HS-5 (cell line): Measurements from ENCODE around the gene C11orf86.
A peak's percentile ranks its signal among the peaks of the same experiment; 100 is the strongest.
"Not testable (repeated sequence)": the region's sequence is repeated elsewhere in the genome, so short reads cannot be mapped to it uniquely, and the experiment has no call there.

Experiments
- DNase-seq: peaks from one replicate; pipeline ENCODE4 v3.0.0-alpha.2; 2012; ENCODE audit warnings: low read depth

The C11orf86 gene, protein sequence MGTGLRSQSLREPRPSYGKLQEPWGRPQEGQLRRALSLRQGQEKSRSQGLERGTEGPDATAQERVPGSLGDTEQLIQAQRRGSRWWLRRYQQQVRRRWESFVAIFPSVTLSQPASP

DNA sequence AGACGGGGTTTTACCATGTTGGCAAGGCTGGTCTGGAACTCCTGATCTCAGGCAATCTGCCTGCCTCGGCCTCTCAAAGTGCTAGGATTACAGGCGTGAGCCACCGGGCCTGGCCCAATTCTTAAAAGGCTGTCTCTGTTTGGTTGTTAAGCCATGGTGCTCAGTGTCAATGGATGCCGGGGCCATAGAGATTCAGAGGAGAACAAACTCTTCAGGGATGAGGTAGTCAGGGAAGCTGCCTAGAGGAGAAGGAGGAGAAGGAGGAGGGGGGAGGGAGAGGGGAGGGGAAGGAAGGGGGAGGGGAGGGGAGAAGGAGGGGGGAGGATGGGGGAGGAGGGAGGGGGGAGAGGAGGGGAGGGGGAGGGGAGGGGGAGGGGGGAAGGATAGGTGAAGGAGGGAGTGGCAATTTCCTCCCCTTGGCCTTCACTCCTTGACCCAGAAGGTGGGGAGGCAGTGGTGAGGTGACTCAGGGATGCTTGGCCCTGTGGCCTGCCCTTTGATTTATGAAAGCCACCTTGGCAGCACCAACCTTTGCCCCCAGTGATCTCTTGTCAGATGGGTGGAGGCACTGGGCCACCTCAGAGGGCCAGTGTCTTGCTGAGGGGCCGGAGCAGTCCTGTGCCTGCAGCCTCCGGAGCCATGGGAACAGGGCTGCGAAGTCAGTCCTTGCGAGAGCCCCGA lies at the start of gene C11orf86:
Gene C11orf86 (plus strand): TSS at position 581 of the 681 bp plus-strand sequence. CDS start 59 bp downstream, at position 640.
- DNase-seq: no peak

DNA sequence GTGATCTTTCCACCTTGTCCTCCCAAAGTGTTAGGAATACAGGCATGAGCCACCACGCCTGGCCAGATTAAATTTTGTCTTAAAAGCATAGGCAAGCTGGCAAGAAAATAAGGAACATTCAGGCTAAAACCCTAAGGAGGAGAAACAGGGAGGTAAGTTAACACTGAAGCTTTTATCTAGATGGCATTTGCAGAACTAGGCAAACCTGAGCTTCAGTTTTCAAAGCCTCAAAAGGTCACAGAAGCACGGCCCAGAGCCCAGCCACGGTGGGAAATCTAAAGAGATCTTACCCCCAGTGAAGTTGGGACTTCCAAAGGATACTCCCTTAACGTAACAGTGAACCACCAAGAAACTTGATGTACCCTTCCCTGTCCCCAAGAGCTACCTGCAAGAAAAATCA lies 45.4 kb upstream of the C11orf86 start:
- DNase-seq: no peak

DNA sequence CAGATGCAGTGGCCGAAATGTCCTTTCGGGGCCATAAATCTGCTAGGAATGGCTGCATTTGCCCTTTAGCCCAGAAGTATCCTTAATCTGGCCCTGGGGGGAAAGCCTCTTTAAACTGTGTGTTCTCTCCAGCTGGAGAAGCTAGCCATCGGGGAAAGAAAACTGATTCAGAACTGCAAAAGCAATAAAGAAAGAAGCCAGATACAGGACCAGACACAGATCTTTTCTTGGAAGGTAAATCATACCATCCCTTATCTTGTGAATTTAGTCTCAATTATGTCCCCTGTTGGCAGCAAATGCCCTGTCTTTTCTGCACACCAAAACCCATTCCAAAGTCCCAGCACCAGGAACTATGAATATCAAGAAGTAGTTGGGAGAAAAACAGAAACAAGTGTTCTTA lies 42.6 kb upstream of the C11orf86 start:
- no peak for DNase-seq

DNA sequence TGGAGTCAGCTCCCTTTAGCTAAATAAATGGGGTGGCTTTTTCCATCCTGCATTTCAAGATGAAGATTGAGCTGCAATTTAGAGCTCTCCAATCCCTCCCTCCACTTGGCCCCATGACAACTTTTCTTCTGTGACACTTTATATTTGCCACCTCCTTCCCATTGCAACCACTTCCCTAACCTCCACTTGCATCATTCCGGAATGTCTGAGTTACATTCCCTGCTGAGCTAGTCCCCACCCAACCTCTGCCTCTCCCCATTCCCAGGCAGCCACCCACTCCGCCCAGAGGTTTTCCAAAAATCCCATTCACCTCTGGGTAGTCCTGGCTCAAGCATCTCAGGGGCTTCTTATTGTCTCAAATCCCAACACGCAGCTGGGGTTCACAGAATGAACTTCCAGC lies 41.6 kb upstream of the C11orf86 start:
- no peak for DNase-seq

DNA sequence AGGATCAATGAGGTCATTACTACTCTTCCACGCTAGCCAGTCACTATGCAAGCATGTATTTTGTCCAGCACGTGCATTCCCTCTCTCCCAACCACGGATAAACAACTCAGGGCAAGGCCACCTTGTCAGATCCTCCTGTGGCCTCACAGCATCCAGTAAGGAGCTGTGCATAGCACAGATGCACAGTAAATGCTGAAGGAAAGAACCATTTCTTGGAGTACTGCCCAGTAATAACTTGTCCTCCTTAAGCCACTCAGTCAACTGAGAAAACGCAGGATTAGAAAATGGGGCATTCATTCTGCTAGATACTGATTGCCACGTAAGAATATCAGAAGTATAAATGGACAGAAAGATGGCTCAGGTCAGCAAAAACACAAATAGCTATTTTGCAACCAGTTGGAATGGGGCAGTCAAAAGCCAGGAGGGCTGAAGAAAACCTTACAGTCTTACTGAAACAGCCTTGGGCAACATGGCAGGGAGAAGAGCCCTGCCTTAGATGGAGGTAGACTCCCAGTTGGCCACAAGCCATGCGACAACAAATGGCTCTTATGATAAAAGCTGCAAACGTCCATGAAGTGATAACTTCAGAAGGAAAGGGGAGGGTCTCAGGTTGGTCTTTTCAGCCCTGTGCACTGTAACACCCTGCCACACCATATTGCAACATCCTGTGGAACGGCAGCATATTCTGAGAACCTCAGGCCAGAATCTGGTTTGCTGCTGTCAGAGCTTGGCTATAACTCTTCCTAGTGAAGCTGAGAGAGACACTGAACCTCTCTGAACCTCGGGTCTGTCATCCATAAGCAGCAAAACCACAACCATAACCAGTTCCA lies 39.9 kb upstream of the C11orf86 start:
- DNase-seq: no peak

DNA sequence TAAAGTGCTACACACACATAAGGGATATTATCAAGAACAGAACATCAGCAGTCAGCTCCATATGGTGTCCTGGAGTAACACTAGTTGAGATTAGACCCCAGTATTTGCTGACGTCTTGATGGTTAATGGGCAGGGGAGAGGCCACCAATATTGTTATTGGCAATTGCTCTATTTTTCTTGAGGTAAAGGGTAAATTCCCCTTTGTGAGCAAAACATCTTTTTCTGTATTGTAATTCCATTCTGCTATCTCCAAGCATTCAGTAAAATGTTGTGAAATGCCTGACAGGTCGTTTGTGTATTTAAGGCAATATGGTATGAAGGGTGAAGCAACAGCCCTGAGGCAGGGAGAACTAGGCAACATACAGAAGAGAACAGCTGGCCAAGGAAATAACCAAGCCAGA lies 38.8 kb upstream of the C11orf86 start:
- no peak for DNase-seq

DNA sequence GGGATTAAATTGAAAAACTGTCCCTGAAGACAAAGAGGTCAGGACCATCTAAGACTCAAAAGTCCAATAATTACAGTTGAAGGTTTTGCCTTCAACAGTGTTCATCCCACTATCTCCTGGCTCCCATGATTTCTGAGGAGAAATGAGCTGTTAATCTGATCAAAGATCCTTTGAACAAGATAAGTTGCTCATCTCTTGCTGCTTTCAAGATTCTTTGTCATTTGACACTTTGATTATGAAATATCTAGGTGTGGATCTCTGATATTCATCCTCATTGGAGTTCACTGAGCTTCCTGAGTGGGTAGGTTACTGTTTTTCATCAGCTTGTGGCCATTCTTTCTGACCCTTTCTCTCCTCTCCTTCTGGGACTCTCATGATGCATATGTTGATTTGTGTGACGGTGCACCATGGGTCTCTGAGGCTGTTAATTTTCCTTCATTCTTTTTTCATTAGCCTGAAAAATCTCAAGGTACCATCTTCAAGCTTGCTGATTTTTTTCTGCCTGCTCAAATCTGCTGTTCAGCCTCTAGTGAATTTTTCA lies 37.8 kb upstream of the C11orf86 start:
- DNase-seq: no peak

DNA sequence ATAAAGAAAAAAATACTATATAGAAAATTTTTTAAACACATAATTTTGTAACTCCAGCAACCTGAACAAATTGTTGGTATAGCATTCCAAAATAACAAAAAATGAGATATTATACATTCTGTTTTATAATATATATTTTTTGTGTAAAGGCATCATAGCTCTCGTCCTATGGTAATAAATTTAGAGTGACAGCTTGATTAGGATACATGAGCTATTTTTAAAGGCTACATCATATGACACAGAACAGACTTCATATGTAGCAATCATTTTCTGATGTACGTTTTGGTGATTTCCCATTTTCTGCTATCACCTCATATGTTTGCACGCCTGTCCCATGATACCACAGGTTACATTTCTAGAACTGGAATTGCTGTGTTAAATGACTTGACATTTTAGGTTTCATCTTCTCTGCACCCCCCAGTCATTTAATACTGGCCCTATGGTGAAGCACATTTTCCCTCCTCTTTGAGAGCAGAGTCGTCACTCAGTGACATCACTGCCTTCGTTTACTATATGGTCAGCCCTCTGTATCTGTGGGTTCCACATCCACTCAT lies 36.4 kb upstream of the C11orf86 start:
- DNase-seq: no peak

DNA sequence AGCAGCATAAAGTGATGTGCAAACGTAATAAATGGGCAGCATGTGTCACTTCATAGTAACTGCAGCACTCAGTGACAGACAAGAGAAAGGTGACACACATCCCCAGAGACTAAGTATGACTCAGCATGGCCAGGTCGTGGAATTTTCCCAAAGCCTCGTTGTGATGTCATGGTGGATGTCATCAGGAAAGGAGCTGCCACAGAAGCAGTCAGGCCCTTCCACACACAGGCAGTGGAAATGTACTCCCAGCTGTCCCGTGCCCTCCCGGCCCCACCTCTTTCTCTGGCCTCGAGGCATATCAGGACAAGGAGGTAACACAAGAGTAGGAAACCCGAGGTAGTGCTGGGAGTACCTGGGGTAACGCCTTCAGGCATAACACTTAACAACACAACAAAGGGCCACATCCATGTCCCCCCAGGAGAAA lies 25.0 kb upstream of the C11orf86 start:
- peak; percentile 68 for DNase-seq

DNA sequence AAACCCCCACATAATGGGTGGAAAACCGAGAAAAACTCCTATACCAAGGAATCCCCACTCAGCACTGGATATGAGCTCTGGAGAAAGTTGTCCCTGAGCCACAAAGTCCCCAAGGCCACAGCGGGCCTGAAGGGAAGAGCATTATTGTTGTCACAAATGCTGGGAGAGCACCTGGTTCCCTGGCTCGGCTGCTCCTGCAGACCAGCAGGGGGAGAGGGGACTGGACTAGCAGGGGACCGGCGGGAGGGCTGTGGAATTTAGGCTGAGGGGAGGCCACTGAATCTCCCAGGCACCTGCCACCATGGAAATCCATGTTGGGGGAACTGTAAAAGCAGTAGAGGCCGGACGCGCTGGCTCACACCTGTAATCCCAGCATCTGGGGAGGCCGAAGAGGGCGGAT lies 24.0 kb upstream of the C11orf86 start:
- no peak for DNase-seq

DNA sequence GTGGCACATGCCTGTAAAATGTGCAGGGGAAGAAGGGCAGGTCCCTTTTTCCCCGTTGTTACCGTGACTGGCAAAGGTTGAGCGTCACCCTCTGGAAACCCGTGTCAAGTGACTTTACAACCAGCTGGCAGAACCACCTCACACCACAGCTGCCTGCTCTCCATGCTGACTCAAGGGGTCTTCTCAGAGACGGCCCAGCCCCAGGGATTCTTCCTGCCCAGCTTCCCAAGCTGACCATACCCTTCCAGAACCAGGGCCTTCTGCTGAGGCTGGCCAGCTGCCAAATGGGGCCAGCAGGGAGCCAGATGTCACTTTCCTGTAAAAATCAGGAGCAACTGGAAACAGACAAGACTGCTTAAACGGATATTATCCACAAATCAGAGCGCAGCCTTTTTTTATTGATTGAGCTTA lies 23.2 kb upstream of the C11orf86 start:
- DNase-seq: no peak

DNA sequence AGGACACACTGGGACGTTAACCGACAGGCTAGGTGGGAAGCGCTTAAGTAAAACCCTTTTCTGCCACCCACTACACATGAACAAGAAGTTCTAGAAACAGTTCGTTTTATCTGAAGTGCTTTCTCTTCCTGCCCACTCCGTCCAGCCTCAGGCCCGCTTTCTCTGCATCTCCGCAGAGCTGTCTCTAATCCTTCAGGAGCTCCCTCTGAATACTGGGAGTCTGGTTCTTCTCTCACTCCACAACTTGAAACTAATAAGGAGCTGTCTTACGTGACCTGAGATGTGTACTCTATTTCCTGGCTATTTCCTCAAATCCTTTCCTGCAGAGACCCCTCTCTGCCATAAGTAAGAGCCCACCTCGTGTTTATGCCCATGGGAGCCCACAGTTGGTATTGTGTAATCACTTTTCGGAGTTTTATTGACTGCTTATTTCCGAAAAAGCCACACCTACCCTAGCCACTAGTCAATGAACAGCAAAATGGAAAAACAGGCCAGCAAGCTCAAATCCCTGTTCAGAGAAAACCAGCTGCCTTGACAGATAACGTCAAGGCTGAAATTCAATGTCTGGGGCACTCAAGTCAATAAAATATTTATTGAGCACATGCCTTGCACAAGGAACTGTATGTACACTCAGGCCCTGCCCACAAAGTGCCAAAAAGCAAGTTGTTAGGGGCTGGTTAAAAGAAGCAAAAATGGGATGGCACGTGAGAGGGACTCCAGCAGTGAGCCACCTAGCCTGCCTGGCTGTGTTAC lies 21.8 kb upstream of the C11orf86 start:
- no peak for DNase-seq

DNA sequence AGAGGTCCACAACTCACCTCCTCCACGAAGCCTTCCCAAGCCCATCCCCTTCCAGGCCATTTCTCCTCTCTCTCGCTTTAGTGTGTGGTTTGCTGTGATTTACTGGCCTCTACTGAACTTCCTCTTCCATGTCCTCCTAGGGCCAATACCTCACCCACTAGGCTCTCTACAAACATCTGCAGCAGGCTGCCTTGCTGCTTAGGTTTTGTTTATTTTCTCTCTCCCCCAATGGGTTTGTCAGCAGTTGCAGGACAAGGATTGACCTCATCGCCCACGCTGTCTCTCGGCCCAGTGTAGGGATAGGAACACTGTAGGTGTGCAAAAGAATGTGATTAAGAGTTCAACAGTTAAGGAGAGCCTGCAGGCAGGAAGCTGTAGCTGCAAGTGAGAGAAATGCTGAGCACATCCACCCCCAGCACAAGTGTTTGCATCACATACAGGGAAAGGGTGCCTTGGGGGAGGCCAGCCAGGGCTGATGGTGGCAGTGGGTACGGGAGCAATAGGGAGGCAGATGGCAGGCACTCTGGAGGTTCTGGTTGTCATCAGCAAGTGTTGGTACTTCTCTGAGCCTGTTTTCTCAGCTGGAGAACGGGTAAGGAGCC lies 18.3 kb upstream of the C11orf86 start:
- no peak for DNase-seq

DNA sequence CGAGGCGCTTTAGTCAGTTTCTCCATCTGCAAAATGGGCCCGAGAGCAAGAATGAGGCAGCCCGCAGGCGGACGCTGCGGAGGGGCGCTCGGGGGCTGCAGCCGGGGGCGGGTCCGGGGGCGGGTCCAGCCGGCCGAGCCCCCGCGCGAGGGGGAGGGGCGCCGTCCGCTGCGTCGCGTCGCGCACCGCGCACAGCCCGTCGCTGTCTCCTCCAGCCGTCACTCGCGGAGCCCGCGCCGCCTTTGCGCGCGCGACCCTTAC lies 17.2 kb upstream of the C11orf86 start:
- no peak for DNase-seq

DNA sequence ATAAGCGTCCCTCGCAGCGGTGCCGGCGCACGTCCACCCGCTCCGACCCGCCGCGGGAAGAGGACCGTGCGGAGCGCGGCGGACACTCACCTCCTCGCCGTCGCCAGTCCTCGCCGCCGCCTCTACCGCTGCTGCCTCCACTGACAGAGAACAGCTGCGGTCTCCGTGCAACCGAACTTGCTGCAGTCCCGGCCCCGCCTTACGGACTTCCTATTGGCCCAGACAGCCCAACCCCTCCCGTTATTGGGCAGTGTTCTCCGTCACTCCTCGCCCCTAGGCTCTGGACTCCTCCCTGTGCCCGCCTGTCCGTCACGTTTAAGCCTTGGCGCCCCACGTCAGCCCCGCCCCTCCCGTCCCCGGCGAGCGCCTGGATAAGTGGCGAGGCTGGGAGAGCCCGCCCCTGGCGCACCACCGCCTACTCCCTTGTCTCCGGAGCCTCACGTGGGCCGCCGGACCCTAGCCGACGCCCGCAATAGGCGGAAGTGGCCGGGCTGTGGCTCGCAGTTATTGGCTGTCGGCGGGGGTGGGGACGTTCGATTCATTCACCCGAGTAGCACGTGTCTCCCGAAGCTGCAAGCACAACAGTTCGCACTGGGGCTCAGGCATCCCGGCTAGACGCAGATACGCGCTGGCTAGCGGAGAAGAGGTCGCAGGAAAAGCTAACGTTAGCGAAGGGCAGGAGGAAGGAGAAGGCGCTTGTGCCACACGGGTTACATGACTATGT lies 16.7 kb upstream of the C11orf86 start, which contains the start of gene PC:
Gene PC (minus strand): TSS at position 152 of the 724 bp plus-strand sequence. CDS start 86,224 bp downstream, outside the sequence.
- DNase-seq: peak; percentile 98

DNA sequence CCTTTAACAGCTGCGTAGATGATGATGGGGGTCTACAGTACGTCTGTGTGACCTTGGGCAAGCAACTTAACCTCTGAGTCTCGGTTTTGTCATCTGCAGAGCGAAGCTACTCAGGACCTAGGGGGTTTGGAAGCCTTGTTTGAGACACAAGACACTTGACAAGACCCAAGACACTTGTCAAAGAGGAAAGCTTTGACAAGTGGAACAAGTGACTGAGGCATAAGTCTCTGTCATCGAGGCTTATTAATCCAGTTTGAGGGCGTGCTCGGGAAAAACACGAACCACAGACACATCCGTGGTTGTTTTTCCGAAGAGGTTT lies 16.2 kb upstream of the C11orf86 start:
- DNase-seq: no peak

DNA sequence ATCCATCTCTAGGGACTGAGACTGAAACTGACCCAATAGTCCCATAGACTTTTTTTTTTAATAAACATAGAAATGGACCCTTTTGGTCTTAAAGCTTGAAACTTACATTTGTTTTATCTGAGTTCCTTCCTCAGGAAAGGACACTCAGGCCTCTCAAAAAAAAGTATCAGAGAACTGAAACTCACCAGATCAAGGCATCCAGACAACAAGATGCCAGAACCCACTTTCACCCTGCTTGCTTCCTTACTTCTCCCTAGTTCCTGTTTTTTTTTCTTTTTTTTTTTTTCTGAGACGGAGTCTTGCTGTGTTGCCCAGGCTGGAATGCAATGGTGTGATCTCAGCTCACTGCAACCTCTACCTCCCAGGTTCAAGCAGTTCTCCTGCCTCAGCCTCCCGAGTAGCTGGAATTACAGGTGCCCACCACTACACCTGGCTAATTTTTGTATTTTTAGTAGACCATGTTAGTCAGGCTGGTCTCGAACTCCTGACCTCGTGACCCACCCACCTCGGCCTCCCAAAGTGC lies 13.4 kb upstream of the C11orf86 start:
- not testable (repeated sequence) for DNase-seq

DNA sequence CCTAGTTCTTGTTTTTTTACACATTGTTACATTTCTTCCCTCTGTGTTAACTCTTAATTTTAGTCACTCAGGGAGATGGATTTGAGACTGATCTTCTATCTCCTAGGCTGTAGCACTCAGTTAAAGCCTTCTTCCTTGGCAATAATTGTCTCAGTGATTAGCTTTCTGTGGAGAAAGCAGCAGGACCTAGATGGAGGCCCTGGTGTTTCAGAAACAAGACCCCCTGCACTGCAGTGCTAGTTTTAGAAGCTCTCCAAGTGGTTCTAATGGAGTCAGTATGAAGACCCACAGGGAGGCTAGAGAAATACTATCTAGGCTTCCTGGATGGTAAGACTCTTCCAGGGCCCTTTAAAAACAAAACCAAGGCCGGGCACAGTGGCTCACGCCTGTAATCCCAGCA lies 12.9 kb upstream of the C11orf86 start:
- no peak for DNase-seq

DNA sequence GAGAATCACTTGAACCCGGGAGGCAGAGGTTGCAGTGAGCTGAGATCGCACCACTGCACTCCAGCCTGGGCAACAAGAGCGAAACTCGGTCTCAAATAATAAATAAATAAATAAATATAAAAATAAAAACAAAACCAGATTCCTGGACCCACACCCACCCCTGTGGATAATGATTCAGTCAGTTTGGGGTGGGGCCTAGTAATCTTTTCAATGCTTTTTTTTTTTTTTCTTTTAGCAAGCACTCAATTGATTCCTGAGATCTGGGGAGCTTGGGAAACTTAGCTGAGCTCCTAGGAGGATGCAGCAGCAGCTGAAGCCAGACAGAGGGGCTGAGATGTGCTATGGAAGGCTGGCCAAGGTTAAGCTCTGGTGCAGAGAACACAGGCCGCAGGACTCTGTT lies 12.3 kb upstream of the C11orf86 start:
- no peak for DNase-seq

DNA sequence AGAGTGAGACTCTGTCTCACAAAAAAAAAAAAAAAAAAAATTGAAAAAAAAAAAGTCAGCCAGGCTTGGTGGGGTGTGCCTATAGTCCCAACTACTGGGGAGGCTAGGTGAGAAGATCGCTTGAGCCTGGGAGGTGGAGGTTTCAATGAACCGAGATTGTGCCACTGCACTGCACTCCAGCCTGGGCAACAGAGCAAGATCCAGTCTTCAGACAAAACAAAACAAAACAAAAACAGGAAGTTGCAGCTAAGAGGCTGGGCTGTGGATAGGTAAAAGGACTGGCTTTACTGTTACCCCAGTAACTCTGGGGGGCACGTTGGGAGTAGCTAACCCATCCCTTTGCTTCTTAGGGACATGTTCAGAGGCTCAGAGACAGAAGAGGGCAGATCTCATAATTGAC lies 10.6 kb upstream of the C11orf86 start:
- DNase-seq: no peak

DNA sequence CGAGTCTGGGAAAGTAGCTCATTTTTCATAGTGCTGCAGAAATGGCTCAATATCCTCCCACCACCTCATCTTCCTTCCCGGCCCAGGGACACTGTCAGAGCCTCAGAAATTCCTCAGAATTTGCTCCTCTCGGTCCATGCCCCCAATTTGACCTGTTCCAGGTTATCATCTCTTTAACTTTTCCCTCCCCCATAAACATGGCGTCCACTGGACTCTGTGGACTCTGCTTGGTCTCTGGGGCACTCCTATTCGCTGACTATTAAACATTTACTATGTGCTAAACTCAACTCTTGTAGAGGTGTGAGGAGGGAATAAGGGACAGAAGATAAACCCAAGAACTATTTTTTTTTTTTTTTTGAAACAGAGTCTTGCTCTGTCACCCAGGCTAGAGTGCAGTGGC lies 8.8 kb upstream of the C11orf86 start:
- no peak for DNase-seq
